ENCODE results near the gene WDR83. TPM values are rescaled to one million over a fixed set of nuclear protein-coding genes. Genes with fewer than 3 reads are reported as not detected.
"Not testable (repeated sequence)": the region's sequence is repeated elsewhere in the genome, so short reads cannot be mapped to it uniquely, and the experiment has no call there.

WDR83 gene, protein sequence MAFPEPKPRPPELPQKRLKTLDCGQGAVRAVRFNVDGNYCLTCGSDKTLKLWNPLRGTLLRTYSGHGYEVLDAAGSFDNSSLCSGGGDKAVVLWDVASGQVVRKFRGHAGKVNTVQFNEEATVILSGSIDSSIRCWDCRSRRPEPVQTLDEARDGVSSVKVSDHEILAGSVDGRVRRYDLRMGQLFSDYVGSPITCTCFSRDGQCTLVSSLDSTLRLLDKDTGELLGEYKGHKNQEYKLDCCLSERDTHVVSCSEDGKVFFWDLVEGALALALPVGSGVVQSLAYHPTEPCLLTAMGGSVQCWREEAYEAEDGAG
- 6.6 and 7.4 TPM in 2 replicates for total RNA-seq (2012; rRNA removed)

- Histone ChIP-seq H3K27me3 (ENCODE audit: control insufficient read depth, insufficient read depth, low read length) (no peaks in the 10 kb centered on the region), H3K4me1 (ENCODE audit: control insufficient read depth, insufficient read depth, low read length) (peaks cover 17% of the 10 kb centered on the region), H3K9ac (ENCODE audit: low read depth, low read length) (peak within 1 kb of the TSS; percentile 89), H3K4me2 (ENCODE audit: low read length) (peak within 1 kb of the TSS; percentile 95), H3K9me3 (replicated peaks; ENCODE audit: low read length) (no peaks in the 10 kb centered on the region), H3K36me3 (ENCODE audit: insufficient read depth, low read length) (peaks cover 6% of the 10 kb centered on the region), H3K4me3 (ENCODE audit: low read length) (peak within 1 kb of the TSS; percentile 85)
Observed at GRCh38 chr19:12666265-12667048, at the start of gene WDR83, which contains the start of gene MAN2B1. Gene WDR83, plus strand, starts transcription at chr19:12666807. Its CDS starts 2,984 bp downstream, at chr19:12669791. Gene MAN2B1, minus strand, starts transcription at chr19:12666742. Its CDS starts 41 bp downstream, at chr19:12666701.

DNA sequence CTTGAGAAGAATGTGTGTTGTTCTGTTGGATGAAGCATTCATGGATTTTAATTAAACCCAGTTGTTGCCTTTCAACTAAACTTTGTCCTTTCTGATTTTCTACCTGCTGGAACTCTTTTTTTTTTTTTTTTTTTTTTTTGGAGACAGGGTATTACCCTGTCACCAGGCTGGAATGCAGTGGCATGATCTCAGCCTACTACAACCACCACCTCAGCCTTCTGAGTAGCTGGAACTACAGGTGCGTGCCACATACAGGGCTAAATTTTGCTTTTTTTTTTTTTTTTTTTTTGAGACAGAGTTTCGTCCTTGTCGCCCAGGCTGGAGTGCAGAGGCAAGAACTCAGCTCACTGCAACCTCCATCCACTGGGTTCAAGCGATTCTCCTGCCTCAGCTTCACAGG, 49.0 kb upstream of the WDR83 start:
- Histone ChIP-seq H3K4me2 (ENCODE audit: low read length) (no peak overlapping the region), H3K4me1 (ENCODE audit: control insufficient read depth, insufficient read depth, low read length) (peaks cover 8% of the 10 kb centered on the region), H3K4me3 (ENCODE audit: low read length) (no peak overlapping the region), H3K9me3 (replicated peaks; ENCODE audit: low read length) (no peaks in the 10 kb centered on the region), H3K27me3 (ENCODE audit: control insufficient read depth, insufficient read depth, low read length) (no peaks in the 10 kb centered on the region), H3K36me3 (ENCODE audit: insufficient read depth, low read length) (peaks cover 29% of the 10 kb centered on the region), H3K9ac (ENCODE audit: low read depth, low read length) (no peak overlapping the region)

DNA sequence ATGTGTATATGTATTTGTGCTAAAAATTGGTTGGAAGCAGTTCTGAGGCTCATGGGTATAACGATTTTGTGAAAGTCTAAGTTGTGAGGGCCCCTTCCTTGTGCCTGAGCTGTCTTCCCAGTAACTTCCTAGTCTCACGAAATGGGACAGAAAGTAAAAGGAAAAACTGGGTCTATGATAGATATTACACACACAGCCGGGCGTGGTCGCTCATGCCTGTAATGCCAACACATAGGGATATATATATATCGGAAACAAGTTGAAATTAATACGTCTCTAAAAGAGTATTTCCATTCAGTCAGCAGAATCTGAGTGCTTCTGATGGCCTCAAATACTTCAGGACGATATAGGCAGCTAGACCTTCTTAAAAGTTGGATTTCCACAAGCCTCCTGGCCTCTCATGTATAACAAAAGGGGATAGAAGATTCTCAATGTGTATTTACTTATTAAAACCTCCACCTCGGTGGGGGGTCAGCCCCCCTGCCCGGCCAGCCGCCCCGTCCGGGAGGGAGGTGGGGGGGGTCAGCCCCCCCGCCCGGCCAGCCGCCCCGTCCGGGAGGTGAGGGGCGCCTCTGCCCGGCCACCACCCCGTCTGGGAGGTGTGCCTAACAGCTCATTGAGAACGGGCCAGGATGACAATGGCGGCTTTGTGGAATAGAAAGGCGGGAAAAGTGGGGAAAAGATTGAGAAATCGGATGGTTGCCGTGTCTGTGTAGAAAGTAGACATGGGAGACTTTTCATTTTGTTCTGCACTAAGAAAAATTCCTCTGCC, 45.2 kb upstream of the WDR83 start:
- not testable (repeated sequence) for H3K4me1 ChIP-seq (ENCODE audit: control insufficient read depth, insufficient read depth, low read length); H3K9ac ChIP-seq (ENCODE audit: low read depth, low read length); H3K9me3 ChIP-seq (replicated peaks; ENCODE audit: low read length); H3K27me3 ChIP-seq (ENCODE audit: control insufficient read depth, insufficient read depth, low read length); H3K4me3 ChIP-seq (ENCODE audit: low read length); H3K4me2 ChIP-seq (ENCODE audit: low read length)
- peaks cover 37% of the 10 kb centered on the region for H3K36me3 ChIP-seq (ENCODE audit: insufficient read depth, low read length)

- Histone ChIP-seq H3K9me3 (replicated peaks; ENCODE audit: low read length) (peaks cover 18% of the 10 kb centered on the region), H3K4me3 (ENCODE audit: low read length) (no peak overlapping the region), H3K27me3 (ENCODE audit: control insufficient read depth, insufficient read depth, low read length) (no peaks in the 10 kb centered on the region), H3K4me1 (ENCODE audit: control insufficient read depth, insufficient read depth, low read length) (no peaks in the 10 kb centered on the region), H3K36me3 (ENCODE audit: insufficient read depth, low read length) (peaks cover 45% of the 10 kb centered on the region), H3K9ac (ENCODE audit: low read depth, low read length) (no peak overlapping the region), H3K4me2 (ENCODE audit: low read length) (no peak overlapping the region)
Observed at GRCh38 chr19:12623361-12624031, 43.1 kb upstream of the WDR83 start.

DNA sequence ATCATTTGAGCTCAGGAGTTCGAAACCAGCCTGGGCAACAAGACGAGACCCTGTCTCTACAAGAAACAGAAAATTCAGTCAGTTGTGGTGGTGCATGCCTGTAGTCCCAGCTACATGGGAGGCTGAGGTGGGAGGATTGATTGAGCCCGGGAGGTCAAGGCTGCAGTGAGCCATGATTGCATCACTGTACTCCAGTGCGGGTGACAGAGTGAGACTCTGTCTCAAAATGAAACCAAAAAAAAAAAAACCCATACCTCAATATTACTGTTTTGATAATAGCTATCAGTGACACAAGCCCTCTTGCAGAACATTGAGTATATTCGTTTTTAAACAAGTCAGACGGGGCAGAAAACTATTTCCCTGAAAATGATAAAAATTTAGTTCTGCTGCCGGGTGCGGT, 39.6 kb upstream of the WDR83 start:
- no peak overlapping the region for H3K9ac ChIP-seq (ENCODE audit: low read depth, low read length)
- no peaks in the 10 kb centered on the region for H3K27me3 ChIP-seq (ENCODE audit: control insufficient read depth, insufficient read depth, low read length)
- H3K36me3 ChIP-seq (ENCODE audit: insufficient read depth, low read length), result peaks cover 78% of the 10 kb centered on the region
- H3K4me2 ChIP-seq (ENCODE audit: low read length), result no peak overlapping the region
- no peaks in the 10 kb centered on the region for H3K4me1 ChIP-seq (ENCODE audit: control insufficient read depth, insufficient read depth, low read length)
- no peak overlapping the region for H3K4me3 ChIP-seq (ENCODE audit: low read length)
- H3K9me3 ChIP-seq (replicated peaks; ENCODE audit: low read length), result peaks cover 38% of the 10 kb centered on the region

GRCh38 chr19:12628040-12629022, 38.3 kb upstream of the WDR83 start:
- H3K9me3 ChIP-seq (replicated peaks; ENCODE audit: low read length), result peaks cover 38% of the 10 kb centered on the region
- H3K4me2 ChIP-seq (ENCODE audit: low read length), result no peak overlapping the region
- H3K27me3 ChIP-seq (ENCODE audit: control insufficient read depth, insufficient read depth, low read length), result no peaks in the 10 kb centered on the region
- H3K9ac ChIP-seq (ENCODE audit: low read depth, low read length), result no peak overlapping the region
- H3K36me3 ChIP-seq (ENCODE audit: insufficient read depth, low read length), result peaks cover 79% of the 10 kb centered on the region
- H3K4me3 ChIP-seq (ENCODE audit: low read length), result no peak overlapping the region
- no peaks in the 10 kb centered on the region for H3K4me1 ChIP-seq (ENCODE audit: control insufficient read depth, insufficient read depth, low read length)

GRCh38 chr19:12629215-12629614, 37.4 kb upstream of the WDR83 start:
- Histone ChIP-seq H3K9me3 (replicated peaks; ENCODE audit: low read length) (peaks cover 38% of the 10 kb centered on the region), H3K9ac (ENCODE audit: low read depth, low read length) (no peak overlapping the region), H3K27me3 (ENCODE audit: control insufficient read depth, insufficient read depth, low read length) (no peaks in the 10 kb centered on the region), H3K4me3 (ENCODE audit: low read length) (no peak overlapping the region), H3K4me2 (ENCODE audit: low read length) (no peak overlapping the region), H3K36me3 (ENCODE audit: insufficient read depth, low read length) (peaks cover 72% of the 10 kb centered on the region), H3K4me1 (ENCODE audit: control insufficient read depth, insufficient read depth, low read length) (no peaks in the 10 kb centered on the region)

DNA sequence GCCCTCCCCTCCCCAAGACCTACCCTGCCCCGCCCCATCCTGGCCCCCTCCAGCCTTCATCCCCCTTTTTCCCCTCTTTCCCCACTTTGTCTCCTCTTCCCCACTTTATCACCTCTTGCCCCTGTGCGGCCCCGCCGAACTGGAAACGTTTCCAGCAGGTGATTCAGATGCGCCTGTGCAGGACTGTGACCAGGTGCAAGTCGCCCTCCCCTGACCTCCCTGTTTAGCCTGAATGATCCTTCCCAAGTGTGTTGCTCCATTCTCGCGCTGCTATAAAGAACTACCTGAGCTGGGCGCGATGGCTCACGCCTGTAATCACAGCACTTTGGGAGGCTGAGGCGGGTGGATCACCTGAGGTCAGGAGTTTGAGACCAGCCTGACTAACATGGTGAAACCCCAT, 30.0 kb upstream of the WDR83 start:
- Histone ChIP-seq H3K36me3 (ENCODE audit: insufficient read depth, low read length) (peaks cover 6% of the 10 kb centered on the region), H3K9me3 (replicated peaks; ENCODE audit: low read length) (no peaks in the 10 kb centered on the region), H3K4me3 (ENCODE audit: low read length) (no peak overlapping the region), H3K9ac (ENCODE audit: low read depth, low read length) (no peak overlapping the region), H3K27me3 (ENCODE audit: control insufficient read depth, insufficient read depth, low read length) (no peaks in the 10 kb centered on the region), H3K4me2 (ENCODE audit: low read length) (no peak overlapping the region), H3K4me1 (ENCODE audit: control insufficient read depth, insufficient read depth, low read length) (peaks cover 6% of the 10 kb centered on the region)

DNA sequence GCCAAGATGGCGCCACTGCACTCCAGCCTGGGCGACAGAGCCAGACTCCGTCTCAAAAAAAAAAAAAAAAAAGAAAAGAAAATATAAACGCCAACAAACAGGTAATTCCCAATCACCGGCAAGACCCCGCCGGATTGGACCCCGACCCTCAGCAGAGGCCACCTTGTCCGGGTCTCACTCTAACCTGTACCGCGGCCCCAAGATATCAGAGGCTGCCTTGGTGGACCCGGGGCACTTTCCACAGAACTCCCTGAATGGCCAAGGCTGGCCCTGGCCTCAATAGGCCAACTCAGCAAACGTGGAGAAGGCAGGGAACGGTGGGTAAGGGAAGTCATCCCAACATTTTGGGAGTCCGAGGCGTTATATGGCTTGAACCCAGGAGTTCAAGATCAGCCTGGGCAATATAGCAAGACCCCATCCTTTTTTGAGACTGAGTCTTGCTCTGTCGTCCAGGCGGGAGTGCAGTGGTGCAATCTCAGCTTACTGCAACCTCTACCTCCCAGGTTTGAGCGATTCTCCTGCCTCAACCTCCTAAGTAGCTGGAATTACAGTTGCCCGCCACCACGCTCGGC, 27.9 kb upstream of the WDR83 start:
- no peaks in the 10 kb centered on the region for H3K9me3 ChIP-seq (replicated peaks; ENCODE audit: low read length)
- H3K4me2 ChIP-seq (ENCODE audit: low read length), result no peak overlapping the region
- H3K9ac ChIP-seq (ENCODE audit: low read depth, low read length), result no peak overlapping the region
- no peak overlapping the region for H3K4me3 ChIP-seq (ENCODE audit: low read length)
- peaks cover 6% of the 10 kb centered on the region for H3K4me1 ChIP-seq (ENCODE audit: control insufficient read depth, insufficient read depth, low read length)
- no peaks in the 10 kb centered on the region for H3K27me3 ChIP-seq (ENCODE audit: control insufficient read depth, insufficient read depth, low read length)
- no peaks in the 10 kb centered on the region for H3K36me3 ChIP-seq (ENCODE audit: insufficient read depth, low read length)

Data from skeletal muscle satellite cell (primary cell).